Hematopoietic multipotent progenitor cell (in vitro differentiated cells): ENCODE data around the gene MPDZ. TPM values are rescaled to one million over a fixed set of nuclear protein-coding genes. Genes with fewer than 3 reads are reported as not detected.

ENCODE experiments used
- DNase-seq, 3 donors: peaks; one replicate each; pipeline ENCODE4 v3.0.0-alpha.2; 2011 to 2015; ENCODE audit warnings: low read depth in 2 of 3, low spot score in 2 of 3
- total RNA-seq: library from RNA; depleted of rRNA; stranded (reverse); fragments of >200 nt; gene quantifications from one replicate; pipeline ENCODE4 v1.2.3, GENCODE V29; 2012

Gene MPDZ
- total RNA-seq, 1 donor = 6.2 TPM

DNA sequence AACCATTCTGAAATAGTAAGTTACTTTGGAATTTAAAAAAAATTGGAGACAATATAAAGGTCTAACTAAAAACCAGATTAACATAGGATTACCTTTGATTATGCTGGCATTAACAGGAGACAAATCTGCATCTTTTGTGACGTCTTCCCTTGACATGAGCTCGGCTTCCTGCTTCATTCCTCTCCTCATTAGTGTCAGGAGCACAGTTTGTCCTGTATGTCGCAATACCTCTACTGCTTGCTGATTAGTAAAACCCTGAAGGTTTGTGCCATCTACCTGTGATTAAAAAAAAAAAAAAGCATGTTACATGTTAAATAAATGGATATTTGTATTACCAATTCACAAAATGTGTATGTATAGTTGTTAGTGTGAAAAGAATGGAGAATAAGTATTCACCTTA lies 73.7 kb downstream of the MPDZ start:
- DNase-seq = no peak

DNA sequence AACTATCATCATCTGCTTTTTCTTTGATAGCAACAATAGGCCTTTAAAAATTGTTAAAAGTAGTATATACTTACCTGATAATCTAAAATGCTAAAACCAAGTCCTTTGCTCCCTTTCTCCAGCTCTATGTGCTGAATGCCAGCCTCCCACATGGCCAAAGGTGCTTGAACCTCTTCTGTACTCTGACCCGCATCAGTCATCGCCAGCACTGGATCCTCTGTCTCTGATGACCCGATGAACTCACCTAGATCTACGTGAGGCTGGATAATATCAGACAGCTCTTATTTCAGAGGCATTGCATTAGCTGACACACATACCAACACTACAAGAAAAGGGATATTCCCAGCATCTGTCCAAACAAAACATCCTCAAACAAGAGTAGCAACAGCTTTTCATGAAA lies 89.5 kb downstream of the MPDZ start:
- no peak for DNase-seq

DNA sequence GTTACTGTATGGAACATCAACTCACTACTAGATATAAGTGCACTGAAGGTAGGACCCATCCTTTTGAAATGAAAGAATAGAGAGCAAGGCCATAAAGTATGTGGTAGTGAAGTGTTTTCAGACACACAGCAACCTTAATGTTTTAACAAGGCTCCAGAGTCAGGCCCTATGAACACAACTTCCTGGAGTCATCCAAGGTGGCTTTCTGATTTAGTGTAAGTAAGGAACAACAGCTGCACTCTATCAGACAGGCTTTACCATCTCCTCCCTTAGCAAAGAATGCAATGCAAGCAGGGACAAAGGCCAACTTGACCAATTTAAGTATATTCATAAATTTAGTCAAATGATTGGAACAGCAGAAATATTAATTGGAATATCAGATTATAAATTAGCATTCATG lies 90.1 kb downstream of the MPDZ start:
- no peak for DNase-seq

DNA sequence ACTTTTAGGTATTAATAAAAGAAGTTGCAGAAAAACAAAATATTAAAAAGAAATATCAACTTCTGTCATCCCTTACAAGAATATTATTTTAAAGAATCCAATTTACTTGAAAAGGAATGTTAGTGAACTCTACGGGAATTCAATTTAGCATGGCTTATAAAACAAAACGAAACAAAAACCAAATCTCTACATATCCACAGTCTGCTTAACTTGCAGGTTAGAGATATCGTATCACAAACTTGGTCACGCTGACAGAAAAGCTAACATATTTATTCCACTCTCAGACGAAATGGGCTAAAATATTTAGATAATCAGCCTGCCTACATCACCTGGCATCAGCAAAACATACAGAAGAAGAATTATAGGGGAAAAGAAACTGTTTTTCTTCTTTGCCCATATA lies 92.7 kb downstream of the MPDZ start:
- DNase-seq = no peak

DNA sequence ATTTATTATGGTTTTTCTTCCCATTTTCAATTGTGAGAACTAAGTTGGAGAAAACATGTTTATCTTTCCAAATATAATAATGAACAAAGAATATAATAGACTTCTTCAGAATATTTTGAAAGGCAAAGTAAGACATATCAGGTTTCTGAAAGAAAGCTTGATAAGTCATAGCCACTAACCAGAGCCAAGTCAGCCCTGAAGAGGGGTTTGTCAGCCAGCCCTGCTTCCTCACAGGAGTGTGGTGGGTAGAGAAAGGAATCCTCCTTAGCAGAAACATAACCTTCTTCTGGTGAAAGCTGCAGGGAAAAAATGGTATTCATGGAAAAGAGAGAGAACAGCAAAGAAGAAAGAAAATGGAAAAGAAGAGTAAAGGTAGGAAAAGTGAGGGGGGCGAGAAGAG lies 93.4 kb downstream of the MPDZ start:
- DNase-seq = no peak

DNA sequence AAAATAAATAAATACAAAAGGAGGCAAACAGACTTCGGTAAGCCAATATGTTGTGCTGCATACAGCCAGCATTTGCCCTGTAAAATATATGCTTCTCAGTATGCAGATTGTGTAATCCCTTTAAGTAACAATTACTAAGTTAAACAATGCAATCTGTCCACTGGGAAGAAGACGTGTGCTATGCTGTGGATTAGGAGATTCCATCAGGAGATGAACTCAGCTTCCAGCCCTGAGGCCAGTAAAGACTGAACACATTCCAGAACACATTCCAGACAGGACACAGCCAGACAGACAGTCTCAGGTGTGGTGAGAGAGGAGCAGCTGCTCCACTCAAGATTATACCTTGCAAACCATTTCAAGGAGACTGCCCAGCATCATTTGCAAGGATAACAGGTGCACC lies 97.8 kb downstream of the MPDZ start:
- no peak for DNase-seq

DNA sequence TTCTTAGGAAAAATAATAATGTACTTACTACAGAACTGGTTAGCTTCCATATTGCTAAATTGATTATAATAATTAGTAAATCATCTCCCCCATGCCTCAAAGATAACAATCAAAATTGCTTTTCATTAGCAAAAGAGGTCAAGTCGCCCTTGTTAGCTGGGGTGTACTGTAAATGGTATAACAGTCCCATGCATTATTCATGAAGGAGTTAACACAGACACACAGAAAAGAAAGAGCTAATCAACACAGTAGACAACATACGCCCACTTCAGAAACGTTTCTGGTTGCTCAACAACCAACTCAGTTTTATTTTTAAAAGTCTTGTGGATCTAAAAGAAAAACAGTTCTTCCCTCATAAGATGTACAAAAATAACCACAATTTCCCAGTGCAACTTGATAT lies 100.2 kb downstream of the MPDZ start:
- no peak for DNase-seq

DNA sequence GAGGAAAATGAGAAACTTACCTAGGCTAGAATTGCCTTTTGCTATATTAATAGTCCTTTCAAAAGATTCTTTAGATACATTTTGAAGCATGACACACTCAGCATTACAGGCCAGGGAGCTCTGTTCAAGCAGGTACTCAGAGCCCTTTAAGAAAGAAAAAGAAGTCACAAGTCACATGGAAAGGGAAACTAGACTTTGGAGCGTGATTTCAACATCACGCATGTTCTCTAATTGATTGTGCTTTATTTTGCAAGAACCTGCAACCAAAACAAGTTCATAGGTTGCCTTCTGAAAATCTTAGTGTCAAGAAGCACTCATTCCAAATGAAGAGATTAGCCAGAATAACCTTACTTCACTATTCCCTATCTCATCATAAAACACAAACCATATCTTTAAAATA lies 103.8 kb downstream of the MPDZ start:
- no peak for DNase-seq

DNA sequence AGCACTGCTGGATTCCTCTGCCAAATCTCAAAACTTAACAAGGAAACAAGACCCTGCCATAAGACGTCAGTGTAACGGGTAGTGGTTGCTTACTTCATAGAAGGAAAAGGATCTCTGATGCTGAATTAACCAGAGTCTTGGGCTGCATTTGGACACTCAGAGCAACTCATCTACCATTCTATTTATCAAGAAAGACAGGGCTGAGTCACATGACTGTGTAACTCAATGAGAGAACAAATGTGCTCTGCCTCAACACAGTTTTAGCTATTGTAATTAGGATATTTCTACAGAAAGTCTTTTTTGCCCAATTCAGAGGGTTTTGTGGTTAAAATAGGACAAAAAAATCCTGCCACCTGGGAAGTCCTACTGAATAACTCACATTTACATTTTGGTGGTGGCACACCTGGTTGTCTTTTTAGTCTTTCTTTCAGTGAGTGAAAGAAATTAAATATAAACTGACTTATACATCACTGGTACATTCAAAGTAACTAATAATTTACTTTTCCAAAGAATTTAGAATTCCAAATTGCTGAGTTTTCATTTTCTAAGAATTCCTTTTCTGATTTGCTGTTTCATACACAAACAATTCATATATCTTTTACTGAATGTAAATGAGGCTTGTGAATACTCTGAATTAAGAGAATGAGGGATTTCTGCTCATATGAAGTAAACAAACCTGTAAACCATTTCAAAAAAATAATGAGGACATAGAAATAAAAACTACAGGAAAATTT lies 104.4 kb downstream of the MPDZ start:
- DNase-seq = no peak

DNA sequence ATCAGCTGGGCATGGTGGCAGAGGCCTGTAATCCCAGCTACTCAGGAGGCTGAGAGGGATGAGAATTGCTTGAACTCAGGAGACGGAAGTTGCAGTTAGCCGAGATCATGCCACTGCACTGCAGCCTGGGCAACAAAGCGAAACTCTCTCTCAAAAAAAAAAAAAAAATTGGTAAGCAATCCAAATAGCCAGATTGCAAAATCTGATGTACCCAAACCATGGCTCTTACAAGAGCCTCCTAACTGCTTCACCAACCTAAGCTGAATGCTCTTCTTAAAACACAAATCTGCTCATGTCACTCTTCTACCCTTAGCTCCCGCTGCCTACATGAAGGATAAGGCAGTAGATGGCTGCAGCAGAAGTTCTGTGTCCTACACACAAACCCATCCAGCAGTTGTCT lies 105.9 kb downstream of the MPDZ start:
- no peak for DNase-seq

DNA sequence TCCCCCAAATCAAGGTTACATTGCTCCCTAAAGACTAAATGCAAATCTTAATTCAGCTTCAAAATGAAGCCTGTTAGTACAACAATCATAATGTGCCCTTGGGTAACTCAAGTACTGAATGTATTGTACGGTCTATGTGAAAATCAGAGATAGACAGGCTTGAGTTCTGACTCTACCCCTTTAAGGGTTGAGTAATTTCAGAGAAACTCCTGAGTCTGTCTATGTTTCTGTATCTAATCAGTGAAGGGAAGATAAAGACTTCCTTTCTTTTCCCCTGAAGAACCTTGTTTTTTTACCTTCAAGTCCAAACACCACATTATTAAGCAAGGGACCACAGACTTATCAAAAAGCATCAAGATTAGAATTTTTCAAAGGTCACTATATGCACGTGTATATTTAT lies 108.2 kb downstream of the MPDZ start:
- DNase-seq = no peak

DNA sequence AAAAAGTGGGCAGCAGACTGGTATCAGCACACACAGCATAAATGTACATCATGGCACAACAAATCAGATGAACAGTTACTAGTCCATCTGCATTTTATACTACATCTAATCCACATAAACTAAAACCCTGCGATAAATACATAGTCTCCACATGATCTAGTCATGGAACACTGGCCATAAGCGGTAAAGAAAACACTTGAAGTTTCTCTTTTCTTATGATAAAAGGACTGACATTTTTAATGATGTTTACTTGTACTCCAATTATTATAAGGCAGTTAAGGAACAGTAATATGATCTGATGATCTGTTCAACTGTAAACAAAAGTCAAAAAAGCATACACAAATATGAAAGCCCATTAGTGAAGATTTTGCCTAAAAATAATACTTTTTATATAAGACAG lies 112.5 kb downstream of the MPDZ start:
- DNase-seq = no peak

DNA sequence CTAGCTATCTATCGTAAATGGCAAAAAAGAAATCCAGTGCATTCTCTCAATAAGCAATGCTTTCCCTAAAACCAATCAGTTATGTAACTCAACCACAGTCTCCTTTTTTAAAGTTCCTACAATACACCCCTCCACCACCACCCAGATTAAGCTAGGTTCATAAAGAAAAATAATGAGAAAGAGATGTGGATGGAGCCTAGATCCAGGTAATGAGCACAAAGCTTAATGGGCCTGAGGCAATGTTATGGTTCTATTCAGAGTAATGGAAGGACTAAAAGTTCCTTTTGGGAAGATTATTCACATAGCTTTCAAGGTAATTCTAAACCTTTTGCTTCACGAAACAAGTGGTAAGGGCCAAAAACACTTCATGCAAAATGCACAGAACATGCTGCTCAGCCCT lies 113.5 kb downstream of the MPDZ start:
- DNase-seq = no peak

DNA sequence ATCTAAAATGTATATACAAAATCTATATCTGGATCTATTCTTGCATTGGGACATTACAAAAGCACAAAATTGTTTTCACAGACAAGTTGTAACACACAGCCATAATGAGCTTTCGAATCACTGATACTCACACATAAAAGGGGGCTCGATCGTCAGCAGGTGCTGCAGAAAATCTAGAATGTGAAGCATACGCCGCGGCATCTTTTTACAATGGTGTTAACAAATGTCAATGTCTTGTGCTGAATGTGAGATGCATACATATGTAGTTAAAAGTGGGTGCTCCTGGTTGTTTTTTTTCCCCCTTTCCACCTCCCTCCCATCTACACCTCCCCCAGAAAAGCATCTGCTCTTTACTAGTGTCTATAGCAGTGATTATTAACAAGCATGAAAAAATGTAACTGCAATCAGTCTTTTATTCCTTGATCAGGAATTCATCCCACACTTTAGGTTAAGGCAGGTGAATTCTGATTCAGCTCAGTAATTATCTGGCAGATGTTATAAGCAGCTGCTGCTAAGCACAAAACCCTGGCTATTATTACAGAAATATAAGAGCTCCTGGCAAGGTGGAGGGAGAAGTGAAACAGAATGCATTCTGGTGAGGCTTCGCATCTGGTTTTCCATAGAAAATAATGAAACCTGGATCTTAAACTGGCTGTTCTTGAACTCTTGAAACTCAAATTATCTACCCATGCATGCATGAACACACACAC lies 114.1 kb downstream of the MPDZ start:
- no peak for DNase-seq

DNA sequence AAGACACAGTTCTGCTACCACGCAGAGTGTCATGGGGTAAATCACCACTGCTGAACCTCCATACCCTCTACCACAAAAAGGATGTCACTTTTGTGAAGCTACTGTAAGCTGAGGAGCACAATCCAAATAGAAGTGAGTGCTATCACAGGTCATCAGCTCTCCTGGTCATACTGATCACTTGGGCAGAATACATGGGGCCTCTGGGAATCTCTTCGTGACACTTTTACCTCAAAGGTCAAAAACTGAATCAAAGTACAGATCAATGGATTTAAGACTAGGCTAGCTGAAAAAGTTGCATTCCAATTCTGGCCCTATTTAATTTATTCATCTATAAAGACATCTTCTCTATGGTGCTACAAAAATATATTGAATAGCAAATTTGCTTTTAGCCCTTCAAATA lies 115.5 kb downstream of the MPDZ start:
- DNase-seq = no peak

DNA sequence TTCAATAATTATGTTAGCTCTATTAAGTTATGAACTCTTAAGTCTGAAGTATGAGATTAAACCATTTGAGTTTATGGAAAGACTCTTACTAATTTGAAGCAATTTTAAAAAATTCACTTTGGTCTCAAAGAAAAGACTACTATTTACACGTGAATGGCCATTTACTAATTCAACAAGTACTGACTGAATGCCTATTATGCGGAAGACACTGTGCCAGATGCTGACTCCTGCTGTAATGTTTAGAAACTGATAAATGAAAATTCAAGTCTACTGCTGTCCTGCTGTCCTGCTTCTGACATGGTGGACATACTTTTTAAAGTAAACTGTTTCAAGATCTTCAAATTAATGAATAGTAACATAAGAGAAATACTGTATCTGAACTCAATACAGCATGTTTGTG lies 116.2 kb downstream of the MPDZ start:
- no peak for DNase-seq

DNA sequence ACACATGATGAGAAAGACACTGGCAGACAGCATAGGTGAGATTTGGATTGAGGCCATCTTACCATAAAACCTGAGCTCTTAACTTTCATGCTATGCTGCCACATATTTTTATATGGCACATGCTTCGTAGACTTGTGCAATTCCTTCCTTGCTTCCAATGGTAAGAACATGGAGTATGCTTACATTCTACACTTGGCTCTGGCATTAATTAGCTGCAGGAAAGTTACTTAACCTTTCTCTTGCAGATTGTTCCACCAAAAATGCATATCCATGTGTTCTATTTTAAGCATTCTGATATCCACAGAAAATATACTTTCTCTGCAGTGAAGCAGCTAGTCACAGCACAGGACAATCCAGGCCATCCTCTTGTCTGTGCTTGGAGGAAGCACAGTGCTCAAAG lies 119.4 kb downstream of the MPDZ start:
- DNase-seq = no peak

DNA sequence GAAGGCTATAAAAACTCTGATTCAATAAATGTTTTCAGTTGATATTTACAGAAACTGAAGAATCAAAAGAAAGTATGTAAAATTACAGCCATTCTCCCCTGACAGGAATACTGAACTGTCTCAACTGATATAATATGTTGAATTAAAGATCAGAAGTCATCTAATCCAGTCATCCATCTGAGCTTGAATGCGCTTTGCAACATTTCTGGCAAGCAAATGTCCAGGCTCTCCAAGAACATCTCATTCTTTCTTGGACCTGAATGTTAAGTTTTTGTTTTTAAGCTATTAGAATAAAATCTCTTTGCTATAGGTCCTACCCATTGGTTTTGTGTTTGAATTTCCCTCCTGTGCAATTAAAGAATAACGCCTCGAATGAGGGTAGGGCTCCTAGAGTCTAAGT lies 120.5 kb downstream of the MPDZ start:
- no peak for DNase-seq

DNA sequence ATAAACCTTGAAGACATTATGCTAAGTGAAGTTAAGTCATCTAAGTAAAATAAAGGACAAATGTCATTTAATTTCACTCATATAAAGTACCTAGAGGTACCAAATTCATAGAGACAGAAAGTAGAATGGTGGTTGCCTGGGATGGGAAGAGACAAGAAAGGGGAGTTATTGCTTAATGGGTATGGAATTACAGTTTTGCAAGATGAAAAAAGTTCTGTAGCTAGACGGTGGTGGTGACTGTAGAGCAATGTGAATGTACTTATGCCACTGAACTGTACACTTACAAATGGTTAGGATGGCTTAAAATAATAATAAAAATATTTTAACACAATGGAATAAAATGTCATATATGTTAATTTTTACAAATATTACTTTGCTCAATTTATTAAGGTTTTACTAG lies 128.0 kb downstream of the MPDZ start:
- no peak for DNase-seq

DNA sequence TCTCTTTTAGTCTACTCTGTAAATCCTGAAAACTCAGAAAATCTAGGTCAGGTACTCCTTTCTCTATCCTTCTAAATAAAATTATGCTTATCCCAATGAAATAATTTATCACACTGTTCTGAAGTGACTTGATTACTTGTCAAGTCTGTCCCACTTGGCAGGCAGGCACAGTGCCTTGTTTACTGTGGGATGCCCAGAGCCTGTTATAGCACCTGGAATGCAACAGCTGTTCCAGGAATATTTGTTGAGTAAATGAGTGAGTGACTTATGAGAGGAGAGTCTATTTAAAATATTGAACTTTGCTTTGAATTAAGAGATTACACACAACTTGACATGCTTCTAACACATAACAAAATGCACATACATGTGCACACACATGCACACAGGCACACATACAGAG lies 130.0 kb downstream of the MPDZ start:
- no peak for DNase-seq

DNA sequence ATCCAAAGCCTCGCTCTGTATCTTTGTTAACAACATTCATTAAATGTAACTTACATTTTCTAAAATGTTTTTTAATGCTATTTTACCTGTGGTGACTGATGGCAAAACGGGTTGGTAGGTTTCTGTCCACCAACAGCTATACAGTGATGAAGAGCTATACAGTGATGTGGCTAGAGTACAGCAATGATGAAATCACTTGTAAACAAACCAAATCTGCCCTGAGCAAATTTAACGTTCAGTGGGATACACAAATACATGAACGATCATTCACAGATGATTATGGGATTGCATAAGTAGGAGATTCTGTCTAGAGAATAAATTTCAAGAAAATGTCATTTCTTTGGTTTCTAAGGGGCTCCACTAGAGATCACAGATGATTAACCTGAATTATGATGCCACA lies 132.7 kb downstream of the MPDZ start:
- DNase-seq = no peak

DNA sequence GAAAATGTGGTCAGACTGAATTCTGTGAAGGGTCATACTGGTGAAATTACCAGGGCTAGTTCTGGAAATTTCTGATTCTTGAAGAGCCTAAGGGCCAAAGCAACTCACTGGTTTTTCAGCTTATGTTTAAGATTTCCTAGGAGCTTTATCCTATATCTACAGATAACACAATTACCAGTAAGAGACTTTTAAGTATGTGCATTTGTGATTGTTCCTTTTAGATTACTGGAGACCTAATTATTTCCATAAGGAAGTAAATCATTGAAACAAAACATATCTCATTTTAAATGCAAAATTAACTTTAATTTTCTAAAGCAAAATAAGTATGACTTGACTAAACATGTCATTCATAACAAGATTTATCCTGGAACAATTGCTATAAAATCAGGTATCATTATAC lies 134.2 kb downstream of the MPDZ start:
- no peak for DNase-seq
